Measurements from ENCODE around the gene PRCC. TPM values are rescaled to one million over a fixed set of nuclear protein-coding genes. Genes with fewer than 3 reads are reported as not detected.

PRCC gene
- total RNA-seq, 1 experiment from 2014 or later, result 45.4 TPM

- in situ Hi-C loops (cut with HindIII; ENCODE audit: low sequenced_read_pairs), result no loop called here
- no peak for DNase-seq (ENCODE audit: low spot score)
These were observed 66.3 kb downstream of the PRCC start for GRCh38 chr1:156833603-156834002.

- in situ Hi-C loops (cut with HindIII; ENCODE audit: low sequenced_read_pairs), result no loop called here
- DNase-seq (ENCODE audit: low spot score), result no peak
These were observed 67.0 kb downstream of the PRCC start for GRCh38 chr1:156834322-156834721.

- DNase-seq (ENCODE audit: low spot score), result no peak
- in situ Hi-C loops (cut with HindIII; ENCODE audit: low sequenced_read_pairs), result no loop called here
These were observed 68.8 kb downstream of the PRCC start for GRCh38 chr1:156836041-156836654.

- in situ Hi-C loops (cut with HindIII; ENCODE audit: low sequenced_read_pairs), result no loop called here
- DNase-seq (ENCODE audit: low spot score), result no peak
These were observed 69.6 kb downstream of the PRCC start for GRCh38 chr1:156836892-156837291.

GRCh38 chr1:156838972-156839371 lies 71.6 kb downstream of the PRCC start:
- no peak for DNase-seq (ENCODE audit: low spot score)

GRCh38 chr1:156839426-156840109 lies 72.2 kb downstream of the PRCC start:
- no peak for DNase-seq (ENCODE audit: low spot score)
- in situ Hi-C loops (cut with HindIII; ENCODE audit: low sequenced_read_pairs), result no loop called here

More at GRCh38 chr1:156838972-156839371, 71.6 kb downstream of the PRCC start:
- in situ Hi-C loops (cut with HindIII; ENCODE audit: low sequenced_read_pairs), result no loop called here

- no peak for DNase-seq (ENCODE audit: low spot score)
- in situ Hi-C loops (cut with HindIII; ENCODE audit: low sequenced_read_pairs), result no loop called here
These were observed 73.0 kb downstream of the PRCC start for GRCh38 chr1:156840186-156840897.

GRCh38 chr1:156840898-156841279 lies 73.6 kb downstream of the PRCC start:
- DNase-seq (ENCODE audit: low spot score), result no peak
- in situ Hi-C loops (cut with HindIII; ENCODE audit: low sequenced_read_pairs), result no loop called here

GRCh38 chr1:156841295-156841855 lies 74.0 kb downstream of the PRCC start:
- in situ Hi-C loops (cut with HindIII; ENCODE audit: low sequenced_read_pairs), result no loop called here
- no peak for DNase-seq (ENCODE audit: low spot score)

- in situ Hi-C loops (cut with HindIII; ENCODE audit: low sequenced_read_pairs), result no loop called here
These were observed 75.4 kb downstream of the PRCC start for GRCh38 chr1:156842618-156843300.

GRCh38 chr1:156844102-156844501 lies 76.8 kb downstream of the PRCC start:
- no peak for DNase-seq (ENCODE audit: low spot score)
- in situ Hi-C loops (cut with HindIII; ENCODE audit: low sequenced_read_pairs), result no loop called here

More at GRCh38 chr1:156842618-156843300, 75.4 kb downstream of the PRCC start:
- DNase-seq (ENCODE audit: low spot score), result no peak

GRCh38 chr1:156844638-156845037 lies 77.3 kb downstream of the PRCC start:
- no peak for DNase-seq (ENCODE audit: low spot score)
- in situ Hi-C loops (cut with HindIII; ENCODE audit: low sequenced_read_pairs), result no loop called here

- DNase-seq (ENCODE audit: low spot score), result no peak
- in situ Hi-C loops (cut with HindIII; ENCODE audit: low sequenced_read_pairs), result no loop called here
These were observed 78.0 kb downstream of the PRCC start for GRCh38 chr1:156845055-156845952.

GRCh38 chr1:156845953-156846545 lies 78.7 kb downstream of the PRCC start:
- in situ Hi-C loops (cut with HindIII; ENCODE audit: low sequenced_read_pairs), result no loop called here

GRCh38 chr1:156846643-156847042 lies 79.3 kb downstream of the PRCC start:
- DNase-seq (ENCODE audit: low spot score), result no peak
- in situ Hi-C loops (cut with HindIII; ENCODE audit: low sequenced_read_pairs), result no loop called here

More at GRCh38 chr1:156845953-156846545, 78.7 kb downstream of the PRCC start:
- DNase-seq (ENCODE audit: low spot score), result no peak

GRCh38 chr1:156847591-156848460 lies 80.5 kb downstream of the PRCC start:
- DNase-seq (ENCODE audit: low spot score), result no peak
- in situ Hi-C loops (cut with HindIII; ENCODE audit: low sequenced_read_pairs), result no loop called here

GRCh38 chr1:156848461-156849150 lies 81.3 kb downstream of the PRCC start:
- DNase-seq (ENCODE audit: low spot score), result no peak
- in situ Hi-C loops (cut with HindIII; ENCODE audit: low sequenced_read_pairs), result no loop called here

Measured in G401 (cell line).